Measurements from ENCODE around the gene CTIF. TPM values are rescaled to one million over a fixed set of nuclear protein-coding genes. Genes with fewer than 3 reads are reported as not detected.

CTIF gene
- total RNA-seq, 2 experiments from 2014 or later, result 0.06 to 0.38 TPM

DNA sequence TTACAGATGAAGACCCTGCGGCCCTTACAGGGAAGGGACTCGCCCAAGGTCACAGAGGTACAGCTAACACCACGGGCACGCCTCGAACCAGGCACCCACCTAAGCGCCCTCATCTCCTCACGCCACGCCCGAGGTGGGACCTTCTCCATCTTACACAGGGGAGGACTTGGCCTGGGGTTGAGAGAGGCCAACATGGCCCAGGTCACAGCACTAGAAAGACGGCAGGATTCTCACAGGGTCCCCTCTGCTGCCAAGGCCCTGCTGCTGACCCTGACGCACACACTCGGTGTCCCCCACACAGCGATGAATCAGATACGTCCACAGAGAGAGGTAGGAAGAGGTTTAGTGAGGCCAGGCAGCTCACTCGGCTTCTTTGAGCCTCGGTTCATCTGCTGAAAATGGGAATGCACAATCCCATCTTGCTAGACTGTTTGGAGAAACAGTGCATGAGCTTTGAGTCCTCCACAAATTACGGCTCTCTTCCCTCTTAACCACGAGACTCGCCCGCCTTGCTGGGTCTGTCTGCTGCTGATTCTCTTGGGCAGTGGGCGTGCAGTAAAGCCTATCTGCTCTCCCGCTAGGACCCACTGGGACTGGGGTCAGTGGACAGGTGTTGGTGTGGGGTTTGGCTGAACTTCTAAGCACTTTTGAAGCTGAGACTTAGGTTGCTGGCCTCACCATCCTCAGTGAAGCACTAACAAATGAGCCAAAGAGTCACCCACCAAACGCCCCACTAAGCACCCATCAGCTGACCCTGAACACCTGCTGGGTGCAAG, 332.7 kb downstream of the CTIF start:
- CTCF ChIA-PET (ENCODE audit: unreplicated experiment), result no interaction called here
- no peaks in the 10 kb centered on the region for H4K20me1 ChIP-seq (ENCODE audit: insufficient read depth, low read length)
- no peak overlapping the region for H2AFZ ChIP-seq (ENCODE audit: low read length)
- H3K9me3 ChIP-seq (ENCODE audit: low read length), result no peaks in the 10 kb centered on the region
- no peak overlapping the region for H3K27ac ChIP-seq (ENCODE audit: low read depth, low read length, poor library complexity, severe bottlenecking)
- H3K4me2 ChIP-seq (ENCODE audit: low read length), result no peak overlapping the region
- intact Hi-C loops (cut with micrococcal nuclease; ENCODE audit: unreplicated experiment), result loop anchor here (2.0 kb wide), 1 partner anchor 77 kb away; no protein-coding TSS in a partner anchor
- TF ChIP-seq, protein P1, sequence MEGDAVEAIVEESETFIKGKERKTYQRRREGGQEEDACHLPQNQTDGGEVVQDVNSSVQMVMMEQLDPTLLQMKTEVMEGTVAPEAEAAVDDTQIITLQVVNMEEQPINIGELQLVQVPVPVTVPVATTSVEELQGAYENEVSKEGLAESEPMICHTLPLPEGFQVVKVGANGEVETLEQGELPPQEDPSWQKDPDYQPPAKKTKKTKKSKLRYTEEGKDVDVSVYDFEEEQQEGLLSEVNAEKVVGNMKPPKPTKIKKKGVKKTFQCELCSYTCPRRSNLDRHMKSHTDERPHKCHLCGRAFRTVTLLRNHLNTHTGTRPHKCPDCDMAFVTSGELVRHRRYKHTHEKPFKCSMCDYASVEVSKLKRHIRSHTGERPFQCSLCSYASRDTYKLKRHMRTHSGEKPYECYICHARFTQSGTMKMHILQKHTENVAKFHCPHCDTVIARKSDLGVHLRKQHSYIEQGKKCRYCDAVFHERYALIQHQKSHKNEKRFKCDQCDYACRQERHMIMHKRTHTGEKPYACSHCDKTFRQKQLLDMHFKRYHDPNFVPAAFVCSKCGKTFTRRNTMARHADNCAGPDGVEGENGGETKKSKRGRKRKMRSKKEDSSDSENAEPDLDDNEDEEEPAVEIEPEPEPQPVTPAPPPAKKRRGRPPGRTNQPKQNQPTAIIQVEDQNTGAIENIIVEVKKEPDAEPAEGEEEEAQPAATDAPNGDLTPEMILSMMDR (conservative IDR thresholded peaks at IDR 0.05; ENCODE audit: low read length), result no peak
- no peak for TF ChIP-seq EZH2phosphoT487 (IDR thresholded peaks at IDR 0.05; ENCODE audit: borderline replicate concordance, low read depth, low read length)
- H3K79me2 ChIP-seq (ENCODE audit: insufficient read depth, low read depth, low read length), result no peaks in the 10 kb centered on the region
- DNase-seq (ENCODE audit: low spot score), result no peak
- POLR2A ChIA-PET, result interaction anchor here (0.5 kb wide), 1 partner anchor 37 kb away, joined by 4 read pairs; no protein-coding TSS in a partner anchor
- no peaks in the 10 kb centered on the region for H3K36me3 ChIP-seq (ENCODE audit: insufficient read depth, low read length)
- H3K9me2 ChIP-seq (ENCODE audit: insufficient read depth, low read length), result no peaks in the 10 kb centered on the region
- H3K4me1 ChIP-seq (ENCODE audit: insufficient read depth, low read length, poor library complexity, severe bottlenecking), result peaks cover 21% of the 10 kb centered on the region
- no TSS peak for BruUV-seq (replicated peaks)
- no peak overlapping the region for H3K4me3 ChIP-seq (ENCODE audit: low read depth, low read length, poor library complexity, severe bottlenecking)

DNA sequence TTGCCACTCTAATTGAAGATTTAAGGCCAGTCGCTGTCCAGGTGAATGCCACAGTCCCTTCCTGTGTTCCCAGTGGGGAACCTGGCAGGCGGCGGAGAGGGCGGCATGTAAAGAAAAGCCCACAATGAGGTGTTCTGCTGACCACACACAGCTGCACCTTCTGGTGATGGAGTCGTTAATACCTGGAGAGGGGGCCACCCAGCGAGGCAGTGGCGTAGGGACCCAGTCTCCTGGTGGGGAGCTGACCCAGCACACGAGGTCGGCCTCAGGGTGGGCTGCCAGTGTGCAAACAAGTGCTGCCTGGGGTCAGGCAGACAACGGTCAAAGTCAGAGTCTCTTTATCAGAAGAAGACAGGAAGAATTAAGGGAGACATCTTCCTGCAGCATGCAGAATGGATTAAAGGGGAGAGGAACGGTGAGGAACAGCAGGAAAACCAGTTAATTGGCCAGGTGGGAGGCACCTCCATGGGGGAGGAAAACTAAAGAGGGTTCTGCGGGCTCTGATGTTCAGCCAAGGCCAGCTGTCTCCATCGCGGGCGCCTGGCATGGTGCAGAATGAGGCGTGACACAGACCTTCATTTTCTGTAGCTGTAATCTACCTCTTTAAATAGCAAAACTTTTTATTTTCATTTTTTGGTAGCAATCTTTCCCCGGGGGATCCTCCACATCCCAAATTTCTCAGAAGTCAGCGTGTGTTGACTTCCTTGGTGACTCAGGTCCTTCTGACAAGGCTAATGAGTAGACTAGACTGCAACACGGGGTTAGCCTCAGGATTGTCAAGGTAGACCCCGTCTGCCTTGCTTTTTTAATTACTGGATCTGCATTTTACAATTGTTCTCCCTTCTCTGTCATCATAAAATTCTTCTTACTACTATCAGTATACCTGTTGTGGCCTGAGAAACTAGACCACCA, 333.7 kb downstream of the CTIF start:
- no peak for DNase-seq (ENCODE audit: low spot score)
- Histone ChIP-seq H3K36me3 (ENCODE audit: insufficient read depth, low read length) (no peaks in the 10 kb centered on the region), H3K4me2 (ENCODE audit: low read length) (no peak overlapping the region), H3K9me3 (ENCODE audit: low read length) (no peaks in the 10 kb centered on the region), H3K4me3 (ENCODE audit: low read depth, low read length, poor library complexity, severe bottlenecking) (no peak overlapping the region), H3K79me2 (ENCODE audit: insufficient read depth, low read depth, low read length) (no peaks in the 10 kb centered on the region), H3K27ac (ENCODE audit: low read depth, low read length, poor library complexity, severe bottlenecking) (no peak overlapping the region), H4K20me1 (ENCODE audit: insufficient read depth, low read length) (no peaks in the 10 kb centered on the region), H3K4me1 (ENCODE audit: insufficient read depth, low read length, poor library complexity, severe bottlenecking) (peaks cover 21% of the 10 kb centered on the region), H3K9me2 (ENCODE audit: insufficient read depth, low read length) (no peaks in the 10 kb centered on the region), H2AFZ (ENCODE audit: low read length) (no peak overlapping the region)
- CTCF ChIA-PET (ENCODE audit: unreplicated experiment), result no interaction called here
- TF ChIP-seq, protein P1 (conservative IDR thresholded peaks at IDR 0.05; ENCODE audit: low read length), result no peak
- TF ChIP-seq EZH2phosphoT487 (IDR thresholded peaks at IDR 0.05; ENCODE audit: borderline replicate concordance, low read depth, low read length), result no peak
- intact Hi-C loops (cut with micrococcal nuclease; ENCODE audit: unreplicated experiment), result loop anchor here (2.0 kb wide), 1 partner anchor 76 kb away; no protein-coding TSS in a partner anchor
- no TSS peak for BruUV-seq (replicated peaks)
- POLR2A ChIA-PET, result interaction anchor here (0.5 kb wide), 1 partner anchor 36 kb away, joined by 4 read pairs; no protein-coding TSS in a partner anchor

Data from OCI-LY7 (cell line).